Vagina (tissue), 2 donors: ENCODE measurements around the gene PANX3.

Source experiments
- POLR2A ChIP-seq, 2 donors: fragments of 450-650 bp; IDR thresholded peaks; one replicate each; pipeline ENCODE4 v1.6.1; 2017; ENCODE audit warnings: antibody characterized with exemption in 2 of 2, mild to moderate bottlenecking in 2 of 2, moderate library complexity in 2 of 2
- POLR2AphosphoS5 ChIP-seq, 2 donors: sonication (generic); formaldehyde crosslinking; IDR thresholded peaks; one replicate each; pipeline ENCODE4 v1.9.0; 2017; ENCODE audit warnings: antibody characterized with exemption in 2 of 2, mild to moderate bottlenecking in 2 of 2, low read depth in 1 of 2; ENCODE audit not compliant: insufficient read depth in 1 of 2
- TF ChIP-seq, protein P1 (sequence below), 3 experiments: fragments of 450-650 bp in 2 of 3; fragments of 200-600 bp in 1 of 3; sonication (generic) in 1 of 3; IDR thresholded peaks; one replicate each; pipeline ENCODE4 v1.5.1; 2017 to 2019; ENCODE audit warnings: antibody characterized with exemption in 3 of 3, mild to moderate bottlenecking in 2 of 3, moderate library complexity in 2 of 3

- TF ChIP-seq, protein P1, sequence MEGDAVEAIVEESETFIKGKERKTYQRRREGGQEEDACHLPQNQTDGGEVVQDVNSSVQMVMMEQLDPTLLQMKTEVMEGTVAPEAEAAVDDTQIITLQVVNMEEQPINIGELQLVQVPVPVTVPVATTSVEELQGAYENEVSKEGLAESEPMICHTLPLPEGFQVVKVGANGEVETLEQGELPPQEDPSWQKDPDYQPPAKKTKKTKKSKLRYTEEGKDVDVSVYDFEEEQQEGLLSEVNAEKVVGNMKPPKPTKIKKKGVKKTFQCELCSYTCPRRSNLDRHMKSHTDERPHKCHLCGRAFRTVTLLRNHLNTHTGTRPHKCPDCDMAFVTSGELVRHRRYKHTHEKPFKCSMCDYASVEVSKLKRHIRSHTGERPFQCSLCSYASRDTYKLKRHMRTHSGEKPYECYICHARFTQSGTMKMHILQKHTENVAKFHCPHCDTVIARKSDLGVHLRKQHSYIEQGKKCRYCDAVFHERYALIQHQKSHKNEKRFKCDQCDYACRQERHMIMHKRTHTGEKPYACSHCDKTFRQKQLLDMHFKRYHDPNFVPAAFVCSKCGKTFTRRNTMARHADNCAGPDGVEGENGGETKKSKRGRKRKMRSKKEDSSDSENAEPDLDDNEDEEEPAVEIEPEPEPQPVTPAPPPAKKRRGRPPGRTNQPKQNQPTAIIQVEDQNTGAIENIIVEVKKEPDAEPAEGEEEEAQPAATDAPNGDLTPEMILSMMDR (IDR thresholded peaks at IDR 0.05) = no peak
- TF ChIP-seq POLR2A (IDR thresholded peaks at IDR 0.05) (no peak), POLR2AphosphoS5 (IDR thresholded peaks at IDR 0.05; ENCODE audit: insufficient read depth in 1 of 2, low read depth in 1 of 2) (no peak)
Observed at GRCh38 chr11:124638500-124638899, 27.3 kb downstream of the PANX3 start.
